Measurements from ENCODE around the gene TCFL5.

TCFL5 gene

DNA sequence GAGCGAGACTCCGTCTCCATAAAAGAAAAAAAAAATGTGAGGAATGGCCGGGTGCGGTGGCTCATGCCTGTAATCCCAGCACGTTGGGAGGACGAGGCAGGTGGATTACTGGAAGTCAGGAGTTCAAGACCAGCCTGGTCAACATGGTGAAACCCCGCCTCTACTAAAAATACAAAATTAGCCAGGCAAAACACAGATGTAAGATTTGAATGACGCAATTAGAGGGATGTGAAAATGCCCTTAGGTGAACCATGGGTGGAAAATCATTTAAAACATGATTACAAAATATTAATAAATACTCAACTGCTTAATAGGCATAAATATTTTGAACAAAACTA is 23.9 kb downstream of the TCFL5 start:
- DNase-seq (ENCODE audit: extremely low read depth in 1 of 2, low read depth in 1 of 2): no peak

DNA sequence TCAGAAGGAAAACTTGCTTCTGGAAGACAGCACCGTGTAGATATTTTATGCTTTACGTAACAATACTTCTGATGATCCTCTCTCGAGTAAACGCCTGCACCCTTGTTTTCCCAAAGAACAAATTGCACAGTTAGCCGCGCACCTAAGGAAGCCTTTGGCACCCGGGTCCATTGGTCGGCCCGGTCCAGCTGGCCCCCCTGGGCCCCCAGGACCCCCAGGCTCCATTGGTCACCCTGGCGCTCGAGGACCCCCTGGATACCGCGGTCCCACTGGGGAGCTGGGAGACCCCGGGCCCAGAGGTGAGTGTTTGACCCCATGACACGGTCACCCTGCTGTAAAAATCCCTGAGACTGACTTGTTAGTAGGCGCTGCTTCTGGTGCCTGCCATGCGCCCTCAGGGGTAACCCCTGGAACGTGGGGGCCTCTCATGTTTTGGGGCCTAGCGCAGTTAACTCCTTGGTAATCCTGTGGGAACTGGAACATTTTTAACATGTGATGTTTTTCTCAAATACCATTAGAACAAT is 24.6 kb downstream of the TCFL5 start:
- no peak for DNase-seq (ENCODE audit: extremely low read depth in 1 of 2, low read depth in 1 of 2)

DNA sequence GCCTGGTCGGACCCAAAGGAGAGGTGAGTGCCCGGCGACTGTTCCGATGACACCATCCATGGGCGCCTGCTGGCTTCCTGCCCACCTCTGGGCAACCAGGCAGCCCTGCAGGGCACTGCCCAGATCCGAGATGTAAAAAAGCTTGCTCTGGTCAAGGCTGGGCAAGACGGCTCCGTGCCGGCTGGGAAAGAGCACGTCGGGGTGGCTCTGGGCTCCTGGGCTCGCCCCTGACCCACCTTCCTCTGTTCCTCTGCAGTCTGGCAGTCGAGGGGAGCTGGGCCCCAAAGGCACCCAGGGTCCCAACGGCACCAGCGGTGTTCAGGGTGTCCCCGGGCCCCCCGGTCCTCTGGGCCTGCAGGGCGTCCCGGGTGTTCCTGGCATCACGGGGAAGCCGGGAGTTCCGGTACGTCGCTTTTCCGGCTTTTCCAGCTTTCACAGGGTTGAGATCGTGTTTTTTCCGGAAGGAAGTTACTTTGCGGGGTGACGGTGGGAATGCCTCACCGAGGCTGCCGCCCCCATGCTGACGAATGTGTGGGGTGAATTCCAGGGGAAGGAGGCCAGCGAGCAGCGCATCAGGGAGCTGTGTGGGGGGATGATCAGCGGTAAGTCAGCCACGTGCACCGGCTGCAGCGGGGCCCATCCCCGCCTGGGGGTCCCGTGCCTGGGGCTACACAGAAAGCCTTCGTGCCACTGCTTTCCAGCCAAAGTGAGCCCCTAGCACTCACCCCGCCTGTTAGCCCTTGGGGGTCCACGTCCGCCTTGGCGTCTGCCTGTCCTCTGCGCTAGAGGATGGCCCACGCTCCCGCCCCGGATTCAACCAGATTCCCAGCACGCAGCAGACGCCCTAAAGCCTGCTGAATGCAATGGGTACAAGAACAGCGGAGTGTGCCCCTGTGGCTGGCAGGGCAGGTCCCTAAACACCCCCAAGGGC is 25.4 kb downstream of the TCFL5 start:
- DNase-seq (ENCODE audit: extremely low read depth in 1 of 2, low read depth in 1 of 2): no peak

- no peak for DNase-seq (ENCODE audit: extremely low read depth in 1 of 2, low read depth in 1 of 2)
These were observed 26.5 kb downstream of the TCFL5 start for GRCh38 chr20:62834967-62835730.

- no peak for DNase-seq (ENCODE audit: extremely low read depth in 1 of 2, low read depth in 1 of 2)
These were observed 28.7 kb downstream of the TCFL5 start for GRCh38 chr20:62832951-62833391.

DNA sequence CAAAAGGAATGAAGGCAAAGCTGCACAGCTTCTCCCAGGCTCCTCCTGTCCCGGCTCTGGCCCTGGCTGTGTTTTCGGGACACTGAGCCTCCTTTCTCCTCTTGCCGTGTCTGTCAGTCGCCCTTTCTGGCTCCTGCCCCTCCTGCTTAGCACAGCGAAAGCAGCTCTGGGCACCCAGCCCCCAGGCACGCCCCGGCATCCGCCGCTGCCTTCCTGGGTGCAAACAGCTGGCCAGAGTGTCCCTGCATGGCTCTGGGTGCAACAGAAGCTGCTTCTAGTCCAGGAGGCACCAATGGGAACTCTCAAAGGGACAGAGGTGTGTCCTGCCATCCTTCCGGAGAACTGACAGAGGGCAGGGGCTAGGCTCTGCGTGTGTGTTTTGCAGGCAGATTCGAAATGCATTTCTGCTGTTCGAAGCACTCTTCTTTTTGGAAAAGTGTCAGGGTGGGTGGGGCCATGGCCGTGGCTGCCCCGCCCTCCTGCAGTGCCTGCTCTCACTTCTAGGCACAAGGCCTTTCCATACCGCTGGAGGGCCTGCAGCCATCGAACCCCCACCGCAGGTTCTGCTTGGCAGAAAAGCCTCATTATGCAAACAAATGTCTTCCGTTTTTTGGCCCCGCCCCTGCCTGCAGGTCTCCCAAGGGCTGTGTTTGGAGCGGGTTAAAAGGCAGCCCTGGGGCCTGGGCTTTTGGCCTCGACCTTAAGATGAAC is 29.3 kb downstream of the TCFL5 start:
- peak in 1 of 2 donors; percentile 28 for DNase-seq (ENCODE audit: extremely low read depth in 1 of 2, low read depth in 1 of 2)

GRCh38 chr20:62831854-62832211 is 29.8 kb downstream of the TCFL5 start:
- no peak for DNase-seq (ENCODE audit: extremely low read depth in 1 of 2, low read depth in 1 of 2)

GRCh38 chr20:62831361-62831788 is 30.2 kb downstream of the TCFL5 start:
- no peak for DNase-seq (ENCODE audit: extremely low read depth in 1 of 2, low read depth in 1 of 2)

GRCh38 chr20:62830821-62831220 is 30.8 kb downstream of the TCFL5 start:
- no peak for DNase-seq (ENCODE audit: extremely low read depth in 1 of 2, low read depth in 1 of 2)

- DNase-seq (ENCODE audit: extremely low read depth in 1 of 2, low read depth in 1 of 2): no peak
These were observed 31.4 kb downstream of the TCFL5 start for GRCh38 chr20:62830251-62830650.

DNA sequence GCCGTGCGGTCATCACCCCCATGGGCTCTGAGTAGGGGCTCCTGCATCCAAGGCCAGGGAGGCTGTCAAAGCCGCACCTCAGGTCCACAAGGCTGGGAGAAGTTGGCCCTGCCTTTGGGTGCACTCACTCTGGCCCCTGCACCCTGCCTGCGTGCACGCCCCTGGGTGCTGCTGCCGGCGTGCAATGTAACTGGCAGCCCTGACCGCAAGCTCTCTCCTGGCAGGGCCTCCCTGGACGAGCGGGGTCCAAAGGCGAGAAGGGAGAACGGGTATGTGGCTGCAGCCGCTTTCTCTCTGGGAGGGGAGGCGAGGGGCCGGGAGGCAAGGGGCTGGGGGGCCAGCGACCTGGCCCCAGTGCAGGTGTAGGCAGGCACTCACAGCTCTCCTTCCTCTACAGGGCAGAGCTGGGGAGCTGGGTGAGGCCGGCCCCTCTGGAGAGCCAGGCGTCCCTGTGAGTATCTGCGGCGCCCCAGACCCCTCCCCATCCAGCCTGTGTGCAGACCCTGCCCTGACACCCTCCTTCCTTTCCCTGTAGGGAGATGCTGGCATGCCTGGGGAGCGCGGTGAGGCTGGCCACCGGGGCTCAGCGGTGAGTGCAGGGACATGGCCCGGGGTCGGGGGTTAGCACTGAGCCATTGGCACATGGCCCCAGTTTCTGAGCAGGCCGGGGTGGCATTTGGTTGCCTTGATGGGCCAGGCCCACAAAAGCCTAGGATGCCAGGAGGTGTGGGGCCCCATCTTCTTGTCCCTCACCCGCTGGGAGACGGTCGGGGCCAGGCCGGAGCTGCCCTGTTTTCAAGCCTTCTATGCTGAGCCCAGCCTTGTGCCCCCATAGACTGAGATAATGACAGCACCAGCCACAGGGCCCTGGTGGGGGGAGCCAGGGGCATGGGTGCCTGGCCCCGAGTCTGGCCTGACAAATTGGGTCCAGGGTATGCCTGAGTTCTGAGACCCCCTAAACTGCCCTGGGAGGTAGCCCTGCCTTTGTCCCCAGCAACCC is 32.1 kb downstream of the TCFL5 start:
- DNase-seq (ENCODE audit: extremely low read depth in 1 of 2, low read depth in 1 of 2): no peak

DNA sequence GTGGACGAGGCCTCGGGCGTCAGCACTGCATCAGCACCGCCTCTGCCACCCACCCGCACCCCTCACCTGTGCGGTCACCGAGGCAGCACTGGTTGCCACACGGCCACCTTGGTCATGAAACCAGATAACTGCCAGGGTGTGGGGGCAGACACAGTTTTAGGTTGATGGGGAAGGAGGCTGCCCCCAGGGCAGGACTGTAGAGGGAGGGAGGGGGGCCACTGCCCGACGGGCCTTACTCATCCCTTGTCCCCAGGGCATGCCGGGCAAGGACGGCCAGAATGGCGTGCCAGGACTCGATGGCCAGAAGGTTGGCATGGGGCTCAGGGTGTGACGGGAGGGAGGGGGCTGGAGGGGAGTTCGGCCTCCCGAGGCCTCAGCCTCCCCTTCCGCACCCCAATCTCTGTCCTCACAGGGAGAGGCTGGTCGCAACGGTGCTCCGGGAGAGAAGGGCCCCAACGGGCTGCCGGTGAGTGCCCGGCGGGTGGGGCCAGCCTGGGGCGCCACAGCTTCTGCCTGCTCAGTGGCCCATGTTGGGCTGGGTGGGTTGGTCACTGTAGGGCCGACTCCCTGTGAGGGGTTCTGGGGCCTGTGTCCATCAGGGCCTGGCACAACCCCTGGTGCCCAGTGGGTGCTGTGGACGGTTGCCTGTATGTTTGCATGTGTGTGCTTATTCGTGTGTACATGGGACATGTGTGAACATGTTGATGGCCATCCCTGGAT is 33.0 kb downstream of the TCFL5 start:
- DNase-seq (ENCODE audit: extremely low read depth in 1 of 2, low read depth in 1 of 2): no peak

GRCh38 chr20:62828051-62828450 is 33.6 kb downstream of the TCFL5 start:
- no peak for DNase-seq (ENCODE audit: extremely low read depth in 1 of 2, low read depth in 1 of 2)

- DNase-seq (ENCODE audit: extremely low read depth in 1 of 2, low read depth in 1 of 2): no peak
These were observed 34.1 kb downstream of the TCFL5 start for GRCh38 chr20:62827311-62828038.

DNA sequence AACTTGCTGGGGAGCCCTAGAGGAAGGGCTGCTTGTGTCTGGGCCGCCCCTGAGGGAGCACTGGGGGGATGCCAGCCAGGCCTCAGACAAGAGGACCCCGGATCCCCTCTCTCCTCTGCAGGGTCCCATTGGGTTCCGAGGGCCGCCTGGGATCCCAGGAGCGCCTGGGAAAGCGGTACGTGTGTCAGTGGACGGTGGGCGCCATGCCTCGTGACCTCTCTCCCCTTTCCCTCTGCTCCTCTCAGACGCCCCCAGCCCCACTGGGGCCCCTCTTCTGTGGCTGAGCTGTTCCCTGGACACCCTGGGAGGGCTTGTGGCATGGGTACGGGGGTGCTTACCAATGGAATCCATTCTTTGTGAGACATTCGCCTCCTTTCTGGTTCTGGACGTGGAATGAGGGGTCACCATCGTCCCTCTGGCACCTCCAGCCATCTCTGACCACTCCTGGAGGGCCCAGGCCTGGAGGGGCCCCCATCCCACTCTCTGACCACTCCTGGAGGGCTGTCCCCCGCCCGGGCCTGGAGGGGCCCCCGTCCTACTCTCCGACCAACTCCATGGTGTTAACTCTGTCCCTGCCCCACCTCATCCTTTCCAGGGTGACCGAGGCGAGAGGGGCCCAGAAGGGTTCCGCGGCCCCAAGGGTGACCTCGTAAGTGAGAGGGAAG is 34.8 kb downstream of the TCFL5 start:
- no peak for DNase-seq (ENCODE audit: extremely low read depth in 1 of 2, low read depth in 1 of 2)

- DNase-seq (ENCODE audit: extremely low read depth in 1 of 2, low read depth in 1 of 2): no peak
These were observed 35.5 kb downstream of the TCFL5 start for GRCh38 chr20:62825986-62826645.

DNA sequence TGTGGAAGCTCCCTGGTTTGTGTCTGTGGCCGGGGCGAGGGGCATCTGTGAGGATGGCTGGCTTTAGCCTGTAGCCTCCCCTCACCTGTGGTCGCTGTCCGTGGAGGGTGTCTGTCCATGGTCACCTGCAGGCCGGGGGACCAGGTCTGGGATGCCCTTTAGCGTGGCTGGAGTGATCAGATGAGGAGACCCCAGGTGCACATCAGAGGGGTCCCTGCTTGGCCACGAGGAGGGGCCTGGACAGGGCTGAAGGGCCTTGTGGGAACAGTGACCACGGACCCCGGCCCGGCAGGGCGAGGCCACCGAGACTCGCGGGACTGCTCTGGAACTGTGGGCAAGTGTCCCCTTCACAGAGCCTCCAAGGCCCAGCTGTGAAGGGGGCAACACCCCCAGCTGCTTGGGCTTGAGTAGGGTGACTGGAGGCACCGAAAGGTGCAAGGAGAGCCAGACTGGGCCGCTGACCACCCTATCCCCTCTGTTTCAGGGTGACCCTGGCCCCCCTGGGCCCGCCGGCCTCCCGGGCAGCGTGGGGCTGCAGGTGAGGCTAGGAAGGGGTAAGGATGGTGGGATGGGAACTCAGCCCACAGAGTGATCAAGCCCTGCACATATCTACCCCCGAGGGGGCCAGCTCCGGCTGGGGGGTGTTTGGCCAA is 36.2 kb downstream of the TCFL5 start:
- DNase-seq (ENCODE audit: extremely low read depth in 1 of 2, low read depth in 1 of 2): no peak

Measured in stimulated activated CD8-positive, alpha-beta memory T cell treated with anti-CD3 and anti-CD28 coated beads, Interleukin-7, amount 100 ng/mL, for 48 hours (primary cell).